ENCODE data around the gene C1orf74.

Gene C1orf74

GRCh38 chr1:209784265-209785169, at the start of gene C1orf74:
Gene C1orf74, minus strand, starts transcription at chr1:209784559. Its CDS starts 925 bp downstream, at chr1:209783634.
- peak; percentile 96 for DNase-seq

GRCh38 chr1:209831615-209832014, 47.3 kb upstream of the C1orf74 start:
- DNase-seq: no peak

GRCh38 chr1:209830722-209831121, 46.4 kb upstream of the C1orf74 start:
- DNase-seq: no peak

- no peak for DNase-seq
Observed at GRCh38 chr1:209829716-209830115, 45.4 kb upstream of the C1orf74 start.

- DNase-seq: peak; percentile 84
Observed at GRCh38 chr1:209827384-209828262, 43.3 kb upstream of the C1orf74 start, which contains the start of gene UTP25. Gene UTP25, plus strand, starts transcription at chr1:209827972. Its CDS starts 92 bp downstream, at chr1:209828064.

GRCh38 chr1:209825591-209826434, 41.5 kb upstream of the C1orf74 start:
- DNase-seq: no peak

- no peak for DNase-seq
Observed at GRCh38 chr1:209823143-209824041, 39.0 kb upstream of the C1orf74 start.

GRCh38 chr1:209822706-209823105, 38.3 kb upstream of the C1orf74 start:
- no peak for DNase-seq

GRCh38 chr1:209820986-209821385, 36.6 kb upstream of the C1orf74 start:
- DNase-seq: no peak

- no peak for DNase-seq
Observed at GRCh38 chr1:209819058-209819457, 34.7 kb upstream of the C1orf74 start.

GRCh38 chr1:209817691-209818090, 33.3 kb upstream of the C1orf74 start:
- DNase-seq: no peak

- no peak for DNase-seq
Observed at GRCh38 chr1:209816923-209817322, 32.6 kb upstream of the C1orf74 start.

- no peak for DNase-seq
Observed at GRCh38 chr1:209815931-209816341, 31.6 kb upstream of the C1orf74 start.

- DNase-seq: no peak
Observed at GRCh38 chr1:209815490-209815889, 31.1 kb upstream of the C1orf74 start.

- no peak for DNase-seq
Observed at GRCh38 chr1:209813902-209814301, 29.5 kb upstream of the C1orf74 start.

- no peak for DNase-seq
Observed at GRCh38 chr1:209810783-209811182, 26.4 kb upstream of the C1orf74 start.

GRCh38 chr1:209809611-209810010, 25.3 kb upstream of the C1orf74 start:
- no peak for DNase-seq

GRCh38 chr1:209808059-209808581, 23.8 kb upstream of the C1orf74 start:
- DNase-seq: peak; percentile 36

- DNase-seq: no peak
Observed at GRCh38 chr1:209807509-209807908, 23.1 kb upstream of the C1orf74 start.

- no peak for DNase-seq
Observed at GRCh38 chr1:209805875-209806760, 21.8 kb upstream of the C1orf74 start, which contains the start of gene IRF6. Gene IRF6, minus strand, starts transcription at chr1:209806142. Its CDS starts 4,729 bp downstream, at chr1:209801413.

All from GOT3 (cell line).